Fibroblast of gingiva (primary cell): Measurements from ENCODE around the gene TRIM41.
A peak's percentile ranks its signal among the peaks of the same experiment; 100 is the strongest.
"Not testable (repeated sequence)": the region's sequence is repeated elsewhere in the genome, so short reads cannot be mapped to it uniquely, and the experiment has no call there.

Experiments used
- DNase-seq: peaks from one replicate; pipeline ENCODE4 v3.0.0-alpha.2; 2011; ENCODE audit warnings: low read depth

The TRIM41 gene

DNA sequence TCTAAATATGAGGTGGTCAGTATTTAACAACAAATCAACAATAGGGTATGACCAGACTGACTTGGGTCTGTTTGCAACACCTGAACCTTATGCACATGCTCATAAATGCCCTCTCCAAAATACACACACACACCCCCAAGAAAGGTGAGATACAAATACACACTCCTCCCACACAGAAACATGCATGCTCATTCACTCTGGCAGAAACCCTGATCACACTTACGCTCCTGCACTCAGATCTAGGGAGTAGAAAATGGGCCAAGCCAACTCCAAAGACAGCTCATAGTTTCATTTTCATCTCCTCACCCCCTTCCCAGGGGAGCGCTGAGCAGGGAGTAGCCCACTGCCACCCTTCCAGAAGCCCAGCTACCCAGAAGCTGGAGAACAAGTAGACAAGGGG lies 29.4 kb upstream of the TRIM41 start:
- no peak for DNase-seq

- DNase-seq, result no peak
Observed at GRCh38 chr5:181194489-181195248, 28.4 kb upstream of the TRIM41 start.

GRCh38 chr5:181195249-181195761 lies 27.8 kb upstream of the TRIM41 start:
- DNase-seq, result no peak

GRCh38 chr5:181197326-181197951 lies 25.6 kb upstream of the TRIM41 start:
- DNase-seq, result no peak

GRCh38 chr5:181198106-181198685 lies 24.9 kb upstream of the TRIM41 start:
- DNase-seq, result no peak

DNA sequence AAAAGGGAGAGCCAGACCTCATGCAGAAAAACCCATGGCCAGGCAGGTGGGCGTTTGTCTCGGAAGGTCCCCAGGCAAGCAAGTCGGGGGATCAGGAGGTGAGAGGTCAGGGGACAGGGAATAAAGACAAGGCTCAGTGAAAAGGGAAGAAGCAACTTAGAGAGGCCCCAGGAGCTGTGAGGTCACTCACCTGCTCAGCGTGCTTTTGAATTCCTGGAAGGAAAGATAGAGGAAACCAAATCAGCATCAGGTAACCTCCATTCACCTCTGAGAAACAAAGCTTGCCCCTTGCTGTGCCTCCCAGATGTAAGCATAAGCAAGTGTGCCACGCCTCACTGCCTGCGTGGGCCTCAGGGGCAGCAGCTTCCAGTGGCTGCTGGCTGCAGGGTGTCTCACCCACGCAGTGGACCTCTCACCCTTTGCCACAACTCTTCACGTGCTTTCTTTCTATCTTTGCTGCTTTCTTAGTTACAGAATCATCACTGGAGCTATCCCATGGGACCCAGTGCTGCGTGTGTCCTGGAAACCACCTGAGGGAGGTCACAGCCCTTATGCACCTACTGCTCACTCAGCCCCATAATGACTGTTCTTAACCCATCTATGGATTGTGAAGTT lies 24.1 kb upstream of the TRIM41 start:
- no peak for DNase-seq

DNA sequence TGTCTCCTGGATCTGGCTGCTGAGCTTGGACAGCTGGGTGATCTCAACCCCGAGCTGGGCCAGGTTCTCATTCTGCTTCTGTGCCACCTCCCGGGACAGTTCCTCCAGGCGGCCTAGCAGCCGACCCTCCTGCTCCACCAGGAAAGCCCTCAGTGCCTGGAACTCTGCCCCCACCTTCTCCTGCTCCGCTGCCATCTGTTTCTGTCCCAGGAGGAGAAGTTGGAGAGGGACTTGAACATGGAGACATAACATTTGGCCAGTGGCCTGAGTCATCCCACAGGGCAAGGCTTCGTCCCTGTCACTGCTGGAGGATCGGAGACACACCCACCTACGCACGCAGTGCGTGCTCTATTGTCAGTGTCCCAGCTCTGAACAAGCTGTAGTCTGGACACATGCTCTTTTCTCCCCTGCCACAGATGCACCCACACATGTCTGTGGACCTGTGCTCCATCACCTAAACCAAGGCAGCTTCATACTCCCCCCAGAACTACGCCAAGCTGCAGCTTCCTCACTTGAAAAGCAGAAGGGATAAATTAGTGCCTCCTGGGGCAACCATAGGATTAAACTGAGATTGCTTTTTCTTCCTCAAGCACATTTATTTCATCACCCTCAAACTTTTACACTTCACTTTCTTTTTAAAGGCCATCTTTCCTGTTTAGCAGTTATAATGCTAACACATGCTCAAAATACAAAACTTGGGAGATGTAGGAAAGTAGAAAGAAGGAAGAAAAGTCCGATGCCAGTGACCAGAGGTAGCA lies 23.0 kb upstream of the TRIM41 start:
- no peak for DNase-seq

GRCh38 chr5:181200816-181201215 lies 22.3 kb upstream of the TRIM41 start:
- DNase-seq, result no peak

GRCh38 chr5:181203093-181203711 lies 19.9 kb upstream of the TRIM41 start:
- DNase-seq, result peak; percentile 79

DNA sequence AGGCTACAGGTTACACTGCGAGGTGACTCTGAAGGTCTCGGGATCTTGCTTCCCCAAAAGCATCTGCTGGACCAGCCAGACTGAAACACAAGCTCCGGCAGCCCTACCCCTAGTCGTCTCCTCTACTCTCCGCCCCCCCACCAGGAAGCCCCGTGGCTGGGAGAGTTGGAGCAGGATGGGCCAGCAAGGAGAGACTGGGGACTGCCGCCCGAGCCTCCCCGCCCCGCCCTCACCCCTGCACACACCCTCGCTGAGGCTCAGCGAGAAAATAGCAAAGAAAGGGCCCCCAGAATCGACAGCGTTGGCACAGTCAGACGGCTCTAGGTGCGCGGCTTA lies 19.3 kb upstream of the TRIM41 start:
- DNase-seq, result no peak

- DNase-seq, result no peak
Observed at GRCh38 chr5:181204113-181204825, 18.8 kb upstream of the TRIM41 start.

DNA sequence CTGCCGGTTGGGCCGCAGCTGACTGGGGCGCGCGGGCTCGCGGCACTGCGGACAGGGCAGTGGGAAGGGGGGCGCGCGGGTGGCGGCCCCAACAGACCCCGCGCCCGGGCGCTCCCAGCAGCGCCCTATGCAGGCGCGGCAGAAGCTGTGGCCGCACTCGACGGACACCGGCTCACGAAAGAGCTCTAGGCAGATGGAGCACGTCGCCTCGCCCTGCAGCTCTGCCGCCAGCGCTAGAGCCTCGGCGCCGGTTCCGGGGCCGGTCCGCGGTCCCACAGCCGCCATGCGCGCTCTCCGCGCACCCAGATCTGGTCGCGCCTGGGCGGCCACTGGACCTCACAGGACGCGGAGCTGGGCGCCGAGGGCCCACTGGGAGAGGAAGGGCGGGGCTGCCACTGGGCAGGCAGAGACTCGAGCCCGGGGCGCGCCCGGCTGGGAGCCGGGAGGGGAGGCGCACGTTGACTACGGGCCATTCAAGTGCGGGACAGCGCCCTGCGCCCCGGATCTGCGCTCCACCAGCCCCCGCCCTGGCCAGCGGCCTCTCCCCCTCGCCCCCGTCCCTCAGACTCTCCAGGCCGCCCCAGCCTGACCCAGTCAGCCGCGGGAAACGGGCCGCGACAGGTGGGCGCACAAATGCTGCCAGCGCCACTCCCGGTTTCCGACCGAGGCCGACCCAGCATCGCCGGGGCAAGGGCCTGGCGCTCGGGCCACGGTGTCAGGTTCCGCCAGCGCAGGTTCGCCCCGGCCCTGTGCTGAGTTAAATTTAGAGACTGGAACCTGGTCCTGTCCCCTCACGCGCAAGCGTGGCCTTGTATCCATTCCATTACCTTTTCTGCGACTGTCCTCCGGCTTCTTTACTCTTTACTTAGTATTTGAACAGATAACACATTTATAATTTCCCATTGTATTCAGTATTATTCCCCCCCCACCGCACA lies 18.0 kb upstream of the TRIM41 start, which contains the start of gene TRIM7:
TSS of gene TRIM7 (minus strand) at position 371 of the 935 bp plus-strand sequence. CDS start at position 285, 86 bp downstream.
- peak; percentile 55 for DNase-seq

DNA sequence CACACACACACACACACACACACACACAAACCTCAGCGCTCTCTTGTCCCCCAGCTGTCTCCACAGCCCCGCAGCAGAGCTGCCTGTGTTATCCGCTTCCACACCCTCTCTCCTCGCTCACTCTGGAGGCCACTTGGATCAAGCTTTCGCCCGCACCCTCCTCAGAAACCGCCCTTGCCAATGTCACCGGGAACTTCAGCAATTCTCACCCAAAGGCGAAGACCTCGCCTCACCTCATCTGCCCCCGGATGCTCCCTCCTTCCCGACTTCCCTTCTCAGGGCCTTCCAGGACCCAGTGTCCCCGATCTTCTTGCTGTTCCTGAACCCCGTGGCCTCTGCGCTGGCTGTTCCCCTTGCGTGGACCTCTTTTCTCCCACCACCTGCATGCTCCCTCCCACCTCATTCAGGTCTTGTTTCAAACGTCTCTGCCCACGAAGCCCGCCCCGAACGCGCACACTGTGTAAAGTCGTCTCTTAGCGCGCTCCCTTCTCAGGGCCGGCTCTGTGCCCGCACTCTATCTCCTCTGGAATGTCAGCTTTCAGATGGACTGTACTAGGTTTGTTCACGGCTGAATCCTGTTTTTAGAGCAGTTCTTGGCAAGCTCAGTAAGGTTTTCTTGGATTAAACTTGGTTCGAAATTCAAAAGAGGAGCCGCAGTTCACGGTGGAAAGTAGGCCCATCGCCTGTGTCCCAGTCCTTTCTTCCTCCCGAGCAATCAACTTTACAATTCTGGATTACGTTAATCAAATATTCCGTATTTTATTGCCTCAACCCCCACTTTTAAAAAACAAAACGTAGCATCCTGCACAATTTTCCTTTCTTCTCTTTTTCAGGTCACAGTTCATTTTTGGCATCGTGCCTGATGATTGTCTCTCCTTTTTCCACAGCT lies 17.1 kb upstream of the TRIM41 start:
- DNase-seq, result no peak

GRCh38 chr5:181207214-181207959 lies 15.7 kb upstream of the TRIM41 start:
- peak; percentile 93 for DNase-seq

DNA sequence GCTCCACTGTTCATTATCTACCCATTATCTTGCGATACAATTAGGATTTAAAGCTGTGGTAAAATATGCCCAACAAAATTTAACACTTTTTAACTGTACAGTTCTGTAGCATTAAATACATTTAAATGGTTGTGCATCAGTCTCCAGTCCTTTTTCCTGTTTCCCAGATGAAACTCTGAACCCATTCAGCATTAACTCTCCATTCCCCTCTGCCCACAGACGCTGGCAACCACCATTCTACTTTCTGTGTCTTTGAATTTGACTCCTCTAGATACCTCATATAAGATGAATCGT lies 15.2 kb upstream of the TRIM41 start:
- DNase-seq, result no peak

- not testable (repeated sequence) for DNase-seq
Observed at GRCh38 chr5:181209006-181209405, 14.1 kb upstream of the TRIM41 start.

DNA sequence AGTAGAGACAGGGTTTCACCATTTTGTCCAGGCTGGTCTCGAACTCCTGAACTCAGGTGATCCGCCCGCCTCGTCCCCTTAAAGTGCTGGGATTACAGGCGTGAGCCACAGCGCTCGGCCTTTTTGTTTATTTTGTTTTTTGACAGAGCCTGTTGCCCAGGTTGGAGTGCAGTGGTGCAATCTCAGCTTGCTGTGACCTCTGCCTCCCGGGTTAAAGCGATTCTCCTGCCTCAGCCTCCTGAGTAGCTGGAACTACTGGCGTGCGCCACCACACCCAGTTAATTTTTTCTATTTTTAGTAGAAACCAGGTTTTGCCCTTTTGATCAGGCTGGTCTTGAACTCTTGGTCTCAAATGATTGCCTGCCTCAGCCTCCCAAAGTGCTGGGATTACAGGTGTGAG lies 12.9 kb upstream of the TRIM41 start:
- DNase-seq, result not testable (repeated sequence)

DNA sequence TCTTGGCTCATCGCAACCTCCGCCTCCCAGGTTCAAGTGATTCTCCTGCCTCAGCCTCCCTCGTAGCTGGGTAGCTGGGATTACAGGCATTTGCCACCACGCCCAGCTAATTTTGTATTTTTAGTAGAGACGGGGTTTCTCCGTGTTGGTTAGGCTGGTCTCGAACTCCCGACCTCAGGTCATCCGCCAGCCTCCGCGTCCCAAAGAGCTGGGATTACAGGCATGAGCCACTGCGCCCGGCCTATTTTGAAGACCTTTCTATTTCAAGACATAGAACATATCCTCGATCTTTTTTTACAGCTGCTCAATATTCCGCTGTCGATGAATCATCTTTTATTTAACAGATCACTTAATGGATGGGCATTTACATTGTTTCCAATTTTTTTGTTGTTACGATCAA lies 12.4 kb upstream of the TRIM41 start:
- DNase-seq, result not testable (repeated sequence)
